ENCODE measurements around the gene SUCLG2.
"Not testable (repeated sequence)": the region's sequence is repeated elsewhere in the genome, so short reads cannot be mapped to it uniquely, and the experiment has no call there.

The SUCLG2 gene

GRCh38 chr3:67602816-67603215, 51.6 kb downstream of the SUCLG2 start:
- no peak for DNase-seq

- DNase-seq: no peak
Observed at GRCh38 chr3:67601919-67602608, 52.3 kb downstream of the SUCLG2 start.

- DNase-seq: no peak
Observed at GRCh38 chr3:67601385-67601784, 53.0 kb downstream of the SUCLG2 start.

GRCh38 chr3:67599821-67600220, 54.6 kb downstream of the SUCLG2 start:
- no peak for DNase-seq

- DNase-seq: no peak
Observed at GRCh38 chr3:67598814-67599556, 55.4 kb downstream of the SUCLG2 start.

GRCh38 chr3:67595424-67595823, 59.0 kb downstream of the SUCLG2 start:
- no peak for DNase-seq

- no peak for DNase-seq
Observed at GRCh38 chr3:67593761-67594234, 60.6 kb downstream of the SUCLG2 start.

- DNase-seq: no peak
Observed at GRCh38 chr3:67592057-67592456, 62.4 kb downstream of the SUCLG2 start.

- no peak for DNase-seq
Observed at GRCh38 chr3:67587811-67588210, 66.6 kb downstream of the SUCLG2 start.

GRCh38 chr3:67587301-67587700, 67.1 kb downstream of the SUCLG2 start:
- DNase-seq: no peak

GRCh38 chr3:67584608-67585007, 69.8 kb downstream of the SUCLG2 start:
- DNase-seq: not testable (repeated sequence)

GRCh38 chr3:67580430-67581000, 73.9 kb downstream of the SUCLG2 start:
- no peak for DNase-seq

- DNase-seq: no peak
Observed at GRCh38 chr3:67578416-67578815, 76.0 kb downstream of the SUCLG2 start.

- no peak for DNase-seq
Observed at GRCh38 chr3:67576441-67576840, 78.0 kb downstream of the SUCLG2 start.

- no peak for DNase-seq
Observed at GRCh38 chr3:67569324-67569723, 85.1 kb downstream of the SUCLG2 start.

- DNase-seq: no peak
Observed at GRCh38 chr3:67567893-67568292, 86.5 kb downstream of the SUCLG2 start.

GRCh38 chr3:67564973-67565372, 89.4 kb downstream of the SUCLG2 start:
- DNase-seq: no peak

- no peak for DNase-seq
Observed at GRCh38 chr3:67564008-67564407, 90.4 kb downstream of the SUCLG2 start.

- no peak for DNase-seq
Observed at GRCh38 chr3:67561667-67562394, 92.6 kb downstream of the SUCLG2 start.

GRCh38 chr3:67561266-67561665, 93.1 kb downstream of the SUCLG2 start:
- DNase-seq: no peak

- no peak for DNase-seq
Observed at GRCh38 chr3:67559029-67559605, 95.3 kb downstream of the SUCLG2 start.

- no peak for DNase-seq
Observed at GRCh38 chr3:67558426-67558825, 96.0 kb downstream of the SUCLG2 start.

GRCh38 chr3:67557848-67558355, 96.5 kb downstream of the SUCLG2 start:
- DNase-seq: no peak

Measured in NCI-H2081 treated with DMSO at 0.1 percent for 48 hours (cell line).